GM23338 (cell line): ENCODE data around the gene UQCRH. TPM values are rescaled to one million over a fixed set of nuclear protein-coding genes. Genes with fewer than 3 reads are reported as not detected.
"Not testable (repeated sequence)": the region's sequence is repeated elsewhere in the genome, so short reads cannot be mapped to it uniquely, and the experiment has no call there.

Experiments used
- ATAC-seq: fragments of 200-7000 bp; cut with Tn5 transposase; 3 replicates; pipeline ENCODE4 v1.9.1; 2020
- DNase-seq: peaks from one replicate; pipeline ENCODE4 v3.0.0-alpha.2; 2015; ENCODE audit warnings: low spot score
- H2AFZ ChIP-seq: fragments of 200-600 bp; sonication (generic); 2 replicates; pipeline ENCODE4 v1.8.0; 2016; ENCODE audit warnings: antibody characterized with exemption, mild to moderate bottlenecking, moderate library complexity
- H3F3A ChIP-seq: fragments of 200-600 bp; sonication (generic); replicated peaks from 2 replicates; pipeline ENCODE4 v1.8.0; 2017; ENCODE audit warnings: antibody characterized with exemption, mixed run types, low read depth
- H3K27ac ChIP-seq: fragments of 200-600 bp; sonication (generic); 2 replicates; pipeline ENCODE4 v1.6.1; 2016; ENCODE audit warnings: low read depth
- H3K27me3 ChIP-seq: fragments of 200-600 bp; sonication (generic); 2 replicates; pipeline ENCODE4 v1.8.0; 2016; ENCODE audit warnings: mild to moderate bottlenecking, mixed run types, moderate library complexity; ENCODE audit not compliant: insufficient read depth
- H3K36me3 ChIP-seq: fragments of 200-600 bp; sonication (generic); 2 replicates; pipeline ENCODE4 v1.8.0; 2016; ENCODE audit warnings: mild to moderate bottlenecking; ENCODE audit not compliant: insufficient read depth
- H3K4me1 ChIP-seq: fragments of 200-600 bp; sonication (generic); 2 replicates; pipeline ENCODE4 v1.8.0; 2016; ENCODE audit warnings: mild to moderate bottlenecking, moderate library complexity; ENCODE audit not compliant: insufficient read depth
- H3K4me2 ChIP-seq: fragments of 200-600 bp; sonication (generic); 2 replicates; pipeline ENCODE4 v1.7.1; 2017; ENCODE audit warnings: mixed run types
- H3K4me3 ChIP-seq: fragments of 200-600 bp; sonication (generic); 2 replicates; pipeline ENCODE4 v1.6.1; 2016; ENCODE audit warnings: mixed run types
- H3K79me2 ChIP-seq: fragments of 200-600 bp; sonication (generic); replicated peaks from 2 replicates; pipeline ENCODE4 v1.8.0; 2017; ENCODE audit warnings: mild to moderate bottlenecking; ENCODE audit not compliant: insufficient read depth
- H3K9me2 ChIP-seq: fragments of 200-600 bp; sonication (generic); 2 replicates; pipeline ENCODE4 v1.8.0; 2017; ENCODE audit not compliant: insufficient read depth
- H4K20me1 ChIP-seq: fragments of 200-600 bp; sonication (generic); replicated peaks from 2 replicates; pipeline ENCODE4 v1.8.0; 2017; ENCODE audit warnings: mild to moderate bottlenecking; ENCODE audit not compliant: insufficient read depth
- H3K27ac Mint-ChIP-seq: 2 replicates; pipeline ENCODE4 v1.8.0; 2020; ENCODE audit warnings: inconsistent platforms, mild to moderate bottlenecking, moderate library complexity, mixed read lengths
- H3K27me3 Mint-ChIP-seq: 3 replicates; pipeline ENCODE4 v1.8.0; 2022; ENCODE audit warnings: low read depth, mild to moderate bottlenecking, moderate library complexity, mixed read lengths, inconsistent platforms; ENCODE audit not compliant: insufficient read depth, poor library complexity
- H3K36me3 Mint-ChIP-seq: 3 replicates; pipeline ENCODE4 v1.8.0; 2021; ENCODE audit warnings: low read depth, mild to moderate bottlenecking, inconsistent platforms, moderate library complexity, mixed read lengths
- H3K4me1 Mint-ChIP-seq: 3 replicates; pipeline ENCODE4 v1.8.0; 2020; ENCODE audit warnings: mild to moderate bottlenecking, inconsistent platforms, mixed read lengths
- H3K4me3 Mint-ChIP-seq: 3 replicates; pipeline ENCODE4 v1.8.0; 2021; ENCODE audit warnings: moderate library complexity, mild to moderate bottlenecking, inconsistent platforms, mixed read lengths
- H3K9me3 Mint-ChIP-seq: 3 replicates; pipeline ENCODE4 v1.8.0; 2020; ENCODE audit warnings: moderate library complexity, mild to moderate bottlenecking, inconsistent platforms, mixed read lengths
- CREB1 ChIP-seq: fragments of 250-450 bp; sonication (Bioruptor Pico); IDR thresholded peaks from 2 replicates; pipeline ENCODE4 v1.5.0; 2020; ENCODE audit warnings: low read depth, mild to moderate bottlenecking, moderate library complexity
- NANOG ChIP-seq: IDR thresholded peaks from 2 replicates; pipeline ENCODE4 v1.6.1; 2016; ENCODE audit warnings: antibody characterized with exemption, borderline replicate concordance
- polyA plus RNA-seq: library from polyadenylated mRNA; unstranded; fragments of >200 nt; fragmentation: Nextera tagmentation; extraction: Ambion mirVana; gene quantifications from 2 replicates; pipeline ENCODE4 v1.2.1, GENCODE V29; 2016
- total RNA-seq: library from RNA; depleted of rRNA; stranded (reverse); fragments of >200 nt; shearing (Covaris generic); gene quantifications from 2 replicates; pipeline ENCODE4 v1.2.3, GENCODE V29; 2014

The UQCRH gene
- total and polyA plus RNA-seq, 2 experiments from 2014 or later: 579 to 1,330 TPM

- TF ChIP-seq NANOG (0 out of 2 replicates have a peak, but pooled peaks have one; percentile 7), CREB1 (CRISPR knock-in tag) (no peak)
- Histone ChIP-seq H3K4me1 (peaks cover 17% of the 10 kb centered on the region), H2AFZ (no peak overlapping the region), H3K27ac (0 out of 2 replicates have a peak overlapping the region, but pooled peaks have one; percentile 36), H3K4me3 (no peak overlapping the region), H3K4me2 (no peak overlapping the region), H4K20me1 (peaks cover 12% of the 10 kb centered on the region), H3K36me3 (peaks cover 48% of the 10 kb centered on the region), H3K9me2 (no peaks in the 10 kb centered on the region), H3K79me2 (no peaks in the 10 kb centered on the region; the same call in 1 of the 2 replicates), H3K27me3 (no peaks in the 10 kb centered on the region), H3F3A (peaks cover 31% of the 10 kb centered on the region)
- H3K9me3 Mint-ChIP-seq: no peaks in the 10 kb centered on the region
- H3K27me3 Mint-ChIP-seq: peaks cover 13% of the 10 kb centered on the region
- peaks cover 17% of the 10 kb centered on the region for H3K4me1 Mint-ChIP-seq
- H3K4me3 Mint-ChIP-seq: no peak overlapping the region
- H3K27ac Mint-ChIP-seq: no peak overlapping the region
- ATAC-seq (no peak), DNase-seq (no peak)
- H3K36me3 Mint-ChIP-seq: peaks cover 53% of the 10 kb centered on the region
These were observed 13.8 kb downstream of the UQCRH start for GRCh38 chr1:46317323-46317722.

- peaks cover 25% of the 10 kb centered on the region for H3F3A ChIP-seq
- H3K36me3 ChIP-seq: peaks cover 29% of the 10 kb centered on the region
- not testable (repeated sequence) for H4K20me1 ChIP-seq, H3K4me3 ChIP-seq, H2AFZ ChIP-seq, ATAC-seq, H3K4me2 ChIP-seq, H3K27me3 ChIP-seq, H3K27ac Mint-ChIP-seq, H3K9me2 ChIP-seq, H3K4me3 Mint-ChIP-seq, H3K79me2 ChIP-seq, H3K9me3 Mint-ChIP-seq, DNase-seq
- Mint-ChIP-seq H3K27me3 (peaks cover 13% of the 10 kb centered on the region), H3K36me3 (peaks cover 33% of the 10 kb centered on the region; the same call in 2 of the 3 replicates), H3K4me1 (peaks cover 17% of the 10 kb centered on the region)
- peak overlapping the region; percentile 91; the same call in 1 of the 2 replicates for H3K27ac ChIP-seq
- peaks cover 17% of the 10 kb centered on the region for H3K4me1 ChIP-seq
These were observed 15.8 kb downstream of the UQCRH start for GRCh38 chr1:46319301-46319700.

DNA sequence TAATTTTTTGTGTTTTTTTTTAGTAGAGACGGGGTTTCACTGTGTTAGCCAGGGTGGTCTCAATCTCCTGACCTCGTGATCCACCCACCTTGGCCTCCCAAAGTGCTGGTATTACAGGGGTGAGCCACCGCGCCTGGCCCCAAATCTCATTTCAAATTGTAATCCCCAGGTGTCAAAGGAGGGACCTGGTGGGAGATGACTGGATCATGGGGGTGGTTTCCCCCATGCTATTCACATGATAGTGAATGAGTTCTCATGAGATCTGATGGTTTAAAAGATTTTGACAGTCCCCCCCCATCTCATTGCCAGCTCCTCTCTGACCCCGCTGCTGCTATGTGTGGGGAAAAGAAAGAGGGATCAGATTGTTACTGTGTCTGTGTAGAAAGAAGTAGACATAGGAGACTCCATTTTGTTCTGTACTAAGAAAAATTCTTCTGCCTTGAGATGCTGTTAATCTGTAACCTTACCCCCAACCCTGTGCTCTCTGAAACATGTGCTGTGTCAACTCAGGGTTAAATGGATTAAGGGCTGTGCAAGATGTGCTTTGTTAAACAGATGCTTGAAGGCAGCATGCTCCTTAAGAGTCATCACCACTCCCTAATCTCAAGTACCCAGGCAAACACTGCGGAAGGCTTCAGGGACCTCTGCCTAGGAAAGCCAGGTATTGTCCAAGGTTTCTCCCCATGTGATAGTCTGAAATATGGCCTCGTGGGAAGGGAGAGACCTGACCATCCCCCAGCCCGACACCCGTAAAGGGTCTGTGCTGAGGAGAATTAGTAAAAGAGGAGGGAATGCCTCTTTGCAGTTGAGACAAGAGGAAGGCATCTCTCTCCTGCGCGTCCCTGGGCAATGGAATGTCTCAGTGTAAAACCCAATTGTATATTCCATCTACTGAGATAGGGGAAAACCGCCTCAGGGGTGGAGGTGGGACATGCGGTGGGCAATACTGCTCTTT is 16.7 kb downstream of the UQCRH start:
- Mint-ChIP-seq H3K36me3 (peaks cover 26% of the 10 kb centered on the region; the same call in 2 of the 3 replicates), H3K4me1 (peaks cover 17% of the 10 kb centered on the region), H3K27me3 (peaks cover 13% of the 10 kb centered on the region)
- Histone ChIP-seq H3K4me1 (peaks cover 17% of the 10 kb centered on the region), H3K27ac (peak overlapping the region; percentile 94; the same call in 1 of the 2 replicates), H3K4me2 (peak overlapping the region; percentile 55; the same call in 1 of the 2 replicates), H3K36me3 (peaks cover 21% of the 10 kb centered on the region), H3F3A (peaks cover 20% of the 10 kb centered on the region)
- H3K79me2 ChIP-seq, H3K4me3 Mint-ChIP-seq, H4K20me1 ChIP-seq, H3K9me3 Mint-ChIP-seq, H3K9me2 ChIP-seq, H3K27ac Mint-ChIP-seq, ATAC-seq, H3K27me3 ChIP-seq, H2AFZ ChIP-seq, H3K4me3 ChIP-seq: not testable (repeated sequence)
- DNase-seq: peak; percentile 23

DNA sequence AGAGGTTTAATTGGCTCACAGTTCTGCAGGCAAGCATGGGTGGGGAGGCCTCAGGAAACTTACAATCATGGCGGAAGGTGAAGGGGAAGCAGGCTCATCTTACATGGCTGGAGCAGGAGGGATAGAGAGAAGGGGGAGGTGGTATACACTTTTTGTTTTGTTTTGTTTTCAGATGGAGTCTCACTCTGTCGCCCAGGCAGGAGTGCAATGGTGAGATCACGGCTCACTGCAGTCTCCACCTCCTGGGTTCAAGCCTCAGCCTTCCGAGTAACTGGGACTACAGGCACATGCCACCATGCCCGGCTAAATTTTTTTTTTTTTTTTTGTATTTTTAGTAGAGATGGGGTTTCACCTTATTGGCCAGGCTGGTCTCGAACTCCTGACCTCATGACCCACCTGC is 18.7 kb downstream of the UQCRH start:
- H3K9me2 ChIP-seq, ATAC-seq, H3K27ac ChIP-seq, DNase-seq, H3K9me3 Mint-ChIP-seq, H3K4me2 ChIP-seq, H3K4me3 Mint-ChIP-seq, H2AFZ ChIP-seq, H3K27me3 ChIP-seq, H3K4me3 ChIP-seq, H3K36me3 ChIP-seq, H3K79me2 ChIP-seq, H4K20me1 ChIP-seq: not testable (repeated sequence)
- 0 out of 2 replicates have a peak overlapping the region, but pooled peaks have one; percentile 1 for H3K27ac Mint-ChIP-seq
- peaks cover 14% of the 10 kb centered on the region; the same call in 1 of the 2 replicates for H3F3A ChIP-seq
- peaks cover 13% of the 10 kb centered on the region for H3K27me3 Mint-ChIP-seq
- H3K4me1 ChIP-seq: peaks cover 17% of the 10 kb centered on the region
- peaks cover 17% of the 10 kb centered on the region for H3K4me1 Mint-ChIP-seq
- peaks cover 12% of the 10 kb centered on the region; the same call in 2 of the 3 replicates for H3K36me3 Mint-ChIP-seq

DNA sequence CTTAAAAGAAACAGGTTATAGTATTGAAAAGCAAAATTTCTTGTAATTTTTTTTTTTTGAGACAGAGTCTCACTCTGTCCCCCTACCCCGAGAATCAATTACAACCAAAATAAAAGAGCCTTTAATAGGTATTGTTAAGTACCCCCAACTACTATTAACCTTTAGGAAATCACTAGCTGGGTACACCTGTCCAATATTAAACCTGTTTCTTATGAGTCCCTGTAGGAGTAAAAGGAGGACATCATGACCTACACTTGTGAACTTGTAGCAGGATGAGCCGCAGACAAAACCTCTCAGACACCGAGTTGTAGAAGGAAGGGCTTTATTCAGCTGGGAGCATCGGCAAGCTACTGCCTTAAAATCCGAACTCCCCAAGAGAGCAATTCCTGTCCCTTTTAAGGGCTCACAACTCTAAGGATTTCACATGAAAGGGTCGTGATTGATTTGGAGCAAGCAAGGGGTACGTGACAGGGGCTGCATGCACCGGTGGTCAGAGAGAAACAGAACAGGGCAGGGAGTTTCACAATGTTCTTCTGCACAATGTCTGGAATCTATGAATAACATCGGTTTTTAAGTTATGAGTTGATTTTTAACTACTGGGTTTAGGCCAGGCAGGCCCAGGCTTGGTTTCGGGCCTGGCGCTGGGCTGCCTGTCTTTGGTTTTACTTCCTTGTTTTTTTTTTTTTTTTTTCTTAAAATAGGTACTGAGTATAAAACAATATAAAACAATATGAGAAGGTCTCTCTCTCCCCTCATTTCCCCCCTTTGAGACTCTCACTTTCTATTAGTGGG is 22.0 kb downstream of the UQCRH start:
- not testable (repeated sequence) for H3K27me3 ChIP-seq, H3K27me3 Mint-ChIP-seq, H3K79me2 ChIP-seq, H3K36me3 Mint-ChIP-seq, H3K4me3 ChIP-seq, H3K9me2 ChIP-seq, ATAC-seq, H3K36me3 ChIP-seq, DNase-seq, H2AFZ ChIP-seq, H3K27ac ChIP-seq, H4K20me1 ChIP-seq, H3F3A ChIP-seq, H3K4me2 ChIP-seq, H3K27ac Mint-ChIP-seq, H3K4me3 Mint-ChIP-seq, H3K9me3 Mint-ChIP-seq
- H3K4me1 ChIP-seq: peaks cover 36% of the 10 kb centered on the region
- peaks cover 29% of the 10 kb centered on the region for H3K4me1 Mint-ChIP-seq
